HEK293 (cell line): Measurements from ENCODE around the gene MGLL.

Source experiments
- CTCF ChIA-PET: fragments of 350-600 bp; formaldehyde crosslinking; extraction: SDS; loops from one replicate; lab custom pipeline; 2021; ENCODE audit warnings: antibody characterized with exemption; lab: Yijun Ruan, JAX
- POLR2A ChIA-PET: fragments of 300-600 bp; formaldehyde crosslinking; extraction: SDS; loops from one replicate; lab custom pipeline; 2020; ENCODE audit warnings: antibody characterized with exemption, inconsistent platforms; lab: Yijun Ruan, JAX
- H3K27ac ChIP-seq: fragments of 200-500 bp; sonication (Bioruptor generic); 2 replicates; pipeline ENCODE4 v1.5.1; 2014; ENCODE audit warnings: low read depth, low read length, control low read depth, inconsistent platforms; ENCODE audit errors: extremely low read depth
- H3K36me3 ChIP-seq, 2 experiments: fragments of 200-500 bp in 1 of 2; sonication (Bioruptor generic) in 1 of 2; 1 replicate in 1 of 2; 2 replicates in 1 of 2; pipeline ENCODE4 v1.5.1; 2014 to 2017; ENCODE audit warnings: inconsistent platforms in 2 of 2, low read length in 2 of 2; ENCODE audit not compliant: control insufficient read depth in 2 of 2, insufficient read depth in 1 of 2
- H3K4me1 ChIP-seq: fragments of 200-500 bp; sonication (Bioruptor generic); 2 replicates; pipeline ENCODE4 v1.5.1; 2014; ENCODE audit warnings: mild to moderate bottlenecking, low read length, inconsistent platforms; ENCODE audit not compliant: control insufficient read depth, insufficient read depth
- H3K4me3 ChIP-seq: 2 replicates; pipeline ENCODE4 v1.5.1; 2011; ENCODE audit warnings: low read depth, mild to moderate bottlenecking, control low read depth, low read length, moderate library complexity
- H3K9me3 ChIP-seq: fragments of 200-500 bp; sonication (Bioruptor generic); 2 replicates; pipeline ENCODE4 v1.5.1; 2014; ENCODE audit warnings: low read depth, low read length, inconsistent platforms; ENCODE audit not compliant: control insufficient read depth, insufficient read depth
- EGR2 ChIP-seq: fragments of 450-650 bp; formaldehyde crosslinking; IDR thresholded peaks from 2 replicates; pipeline ENCODE4 v1.5.1; 2016; ENCODE audit warnings: low read depth, missing biosample characterization, missing genetic modification characterization
- KLF16 ChIP-seq: fragments of 450-650 bp; formaldehyde crosslinking; IDR thresholded peaks from 2 replicates; pipeline ENCODE4 v1.5.1; 2017; ENCODE audit warnings: missing biosample characterization, missing genetic modification characterization
- KLF7 ChIP-seq: fragments of 450-650 bp; formaldehyde crosslinking; IDR thresholded peaks from 2 replicates; pipeline ENCODE4 v1.5.1; 2016; ENCODE audit warnings: missing biosample characterization, missing genetic modification characterization, borderline replicate concordance
- PRDM2 ChIP-seq: fragments of 450-650 bp; formaldehyde crosslinking; IDR thresholded peaks from 2 replicates; pipeline ENCODE4 v1.5.1; 2016; ENCODE audit warnings: missing biosample characterization, missing genetic modification characterization, borderline replicate concordance
- SCRT2 ChIP-seq: fragments of 450-650 bp; formaldehyde crosslinking; IDR thresholded peaks from 2 replicates; pipeline ENCODE4 v1.5.1; 2016; ENCODE audit warnings: missing biosample characterization, missing genetic modification characterization
- SP7 ChIP-seq: fragments of 450-650 bp; formaldehyde crosslinking; IDR thresholded peaks from 2 replicates; pipeline ENCODE4 v1.5.1; 2016; ENCODE audit warnings: missing biosample characterization, missing genetic modification characterization
- ZBTB17 ChIP-seq: fragments of 450-650 bp; formaldehyde crosslinking; IDR thresholded peaks from 2 replicates; pipeline ENCODE4 v1.5.1; 2016; ENCODE audit warnings: missing biosample characterization, missing genetic modification characterization
- ZEB2 ChIP-seq: fragments of 450-650 bp; formaldehyde crosslinking; IDR thresholded peaks from 2 replicates; pipeline ENCODE4 v1.5.1; 2016; ENCODE audit warnings: missing biosample characterization, missing genetic modification characterization
- ZFP41 ChIP-seq: fragments of 450-650 bp; formaldehyde crosslinking; IDR thresholded peaks from 2 replicates; pipeline ENCODE4 v1.5.1; 2016; ENCODE audit warnings: missing biosample characterization, missing genetic modification characterization, borderline replicate concordance
- ZNF157 ChIP-seq: fragments of 450-650 bp; formaldehyde crosslinking; IDR thresholded peaks from 2 replicates; pipeline ENCODE4 v1.5.1; 2016; ENCODE audit warnings: missing biosample characterization, missing genetic modification characterization
- ZNF18 ChIP-seq: fragments of 450-650 bp; formaldehyde crosslinking; IDR thresholded peaks from 2 replicates; pipeline ENCODE4 v1.5.1; 2016; ENCODE audit warnings: missing biosample characterization, missing genetic modification characterization
- ZNF26 ChIP-seq: fragments of 450-650 bp; formaldehyde crosslinking; IDR thresholded peaks from 2 replicates; pipeline ENCODE4 v1.5.1; 2016; ENCODE audit warnings: missing biosample characterization, missing genetic modification characterization
- ZNF274 ChIP-seq, 2 experiments: fragments of 200-500 bp in 1 of 2; fragments of 450-650 bp in 1 of 2; sonication (Bioruptor generic) in 1 of 2; formaldehyde crosslinking in 1 of 2; IDR thresholded peaks; 2 replicates each; pipeline versions ENCODE4 v1.5.1 to v1.6.1; 2014 to 2016; ENCODE audit warnings: borderline replicate concordance in 1 of 2, inconsistent platforms in 1 of 2, low read length in 1 of 2, missing biosample characterization in 1 of 2, missing genetic modification characterization in 1 of 2
- ZNF280D ChIP-seq: fragments of 450-650 bp; formaldehyde crosslinking; IDR thresholded peaks from 2 replicates; pipeline ENCODE4 v1.5.1; 2016; ENCODE audit warnings: missing biosample characterization, missing genetic modification characterization
- ZNF677 ChIP-seq: fragments of 450-650 bp; IDR thresholded peaks from 2 replicates; pipeline ENCODE4 v1.5.0; 2018; ENCODE audit warnings: missing biosample characterization, mild to moderate bottlenecking, missing genetic modification characterization, moderate library complexity
- ZSCAN30 ChIP-seq: fragments of 450-650 bp; IDR thresholded peaks from 2 replicates; pipeline ENCODE4 v1.5.1; 2018; ENCODE audit warnings: missing biosample characterization, mild to moderate bottlenecking, missing genetic modification characterization, moderate library complexity

Gene MGLL

GRCh38 chr3:127680146-127680661 is 142.1 kb downstream of the MGLL start:
- Histone ChIP-seq H3K4me1 (no peaks in the 10 kb centered on the region), H3K27ac (no peak overlapping the region), H3K36me3 (peaks cover 0 to 18% of the 10 kb centered on the region in 2 experiments; a peak in 1 of 3 replicates), H3K9me3 (no peaks in the 10 kb centered on the region), H3K4me3 (no peak overlapping the region)
- CTCF ChIA-PET = interaction anchor here (0.7 kb wide), 1 partner anchor 27 kb away, joined by 3 read pairs; no protein-coding TSS in a partner anchor
- TF ChIP-seq EGR2 = peak; percentile 30; the same call in 1 of the 2 replicates
- no peak for TF ChIP-seq SCRT2 (tag by site-specific recombination)
- POLR2A ChIA-PET = interaction anchor here (0.6 kb wide), 1 partner anchor 966 kb away, joined by 3 read pairs; no protein-coding TSS in a partner anchor

GRCh38 chr3:127679534-127680145 is 142.7 kb downstream of the MGLL start:
- H3K4me1 ChIP-seq = no peaks in the 10 kb centered on the region
- no peaks in the 10 kb centered on the region for H3K9me3 ChIP-seq
- ChIA-PET CTCF (interaction anchor here (0.7 kb wide), 1 partner anchor 27 kb away, joined by 3 read pairs; no protein-coding TSS in a partner anchor), POLR2A (interaction anchor here (0.6 kb wide), 1 partner anchor 965 kb away, joined by 3 read pairs; no protein-coding TSS in a partner anchor)
- no peak overlapping the region for H3K27ac ChIP-seq
- H3K36me3 ChIP-seq = peaks cover 0 to 18% of the 10 kb centered on the region in 2 experiments; a peak in 1 of 3 replicates
- no peak for TF ChIP-seq ZNF274 (IDR thresholded peaks at IDR 0.05; ENCODE audit: low read length)
- TF ChIP-seq ZNF274 (tag by site-specific recombination; IDR thresholded peaks at IDR 0.05; ENCODE audit: borderline replicate concordance) = no peak
- no peak for TF ChIP-seq ZNF26
- TF ChIP-seq ZNF677 (tag by site-specific recombination) = no peak
- no peak for TF ChIP-seq SP7 (tag by site-specific recombination)
- TF ChIP-seq ZNF18 = no peak
- no peak for TF ChIP-seq ZSCAN30
- TF ChIP-seq ZNF280D (tag by site-specific recombination) = no peak
- no peak for TF ChIP-seq ZBTB17
- TF ChIP-seq ZNF157 (tag by site-specific recombination) = no peak
- no peak for TF ChIP-seq KLF7 (tag by site-specific recombination)
- no peak for TF ChIP-seq EGR2
- no peak for TF ChIP-seq ZFP41 (tag by site-specific recombination)
- no peak for TF ChIP-seq KLF16 (tag by site-specific recombination)
- no peak for TF ChIP-seq PRDM2 (tag by site-specific recombination)
- TF ChIP-seq ZEB2 (tag by site-specific recombination) = no peak
- no peak overlapping the region for H3K4me3 ChIP-seq
